Panc1 (cell line): ENCODE measurements around the gene LRGUK.

Source experiments
- CTCF ChIP-seq: fragments of 450-650 bp; IDR thresholded peaks from 2 replicates; pipeline ENCODE4 v1.5.1; 2017; ENCODE audit warnings: mild to moderate bottlenecking
- POLR2AphosphoS5 ChIP-seq: IDR thresholded peaks from 2 replicates; pipeline ENCODE4 v1.6.1; 2012; ENCODE audit warnings: mild to moderate bottlenecking, low read depth, low read length, moderate library complexity
- SIN3A ChIP-seq: IDR thresholded peaks from 2 replicates; pipeline ENCODE4 v1.6.1; 2012; ENCODE audit warnings: low read depth, mild to moderate bottlenecking, low read length, moderate library complexity, borderline replicate concordance; ENCODE audit not compliant: insufficient read depth

- no peak for TF ChIP-seq POLR2AphosphoS5
- no peak for TF ChIP-seq CTCF
- TF ChIP-seq SIN3A, result no peak
Measured at GRCh38 chr7:134193240-134193639, 66.1 kb downstream of the LRGUK start.
